Hindlimb muscle (tissue), 1 donor: Measurements from ENCODE around the gene CMBL. TPM values are rescaled to one million over a fixed set of nuclear protein-coding genes. Genes with fewer than 3 reads are reported as not detected.
"Not testable (repeated sequence)": the region's sequence is repeated elsewhere in the genome, so short reads cannot be mapped to it uniquely, and the experiment has no call there.

Source experiments
- DNase-seq: peaks from one replicate; pipeline ENCODE4 v3.0.0-alpha.2; 2013
- polyA plus RNA-seq: library from polyadenylated mRNA; unstranded; fragments of 120-200 nt; gene quantifications from one replicate; pipeline ENCODE4 v1.2.1, GENCODE V29; 2013; ENCODE audit not compliant: insufficient read length

The CMBL gene
- polyA plus RNA-seq: 110 TPM

- DNase-seq: no peak
Measured at GRCh38 chr5:10307206-10308148, at the start of gene CMBL. TSS of gene CMBL (minus strand) at chr5:10307902. CDS start at chr5:10290762, 17,140 bp downstream.

- peak; percentile 34 for DNase-seq
Measured at GRCh38 chr5:10355071-10355889, 47.6 kb upstream of the CMBL start.

- DNase-seq: peak; percentile 77
Measured at GRCh38 chr5:10354048-10354872, 46.6 kb upstream of the CMBL start.

- DNase-seq: peak; percentile 94
Measured at GRCh38 chr5:10353241-10354047, 45.7 kb upstream of the CMBL start, which contains the start of gene MARCHF6. TSS of gene MARCHF6 (plus strand) at chr5:10353695. CDS start at chr5:10353899, 204 bp downstream.

GRCh38 chr5:10352430-10353240, 44.9 kb upstream of the CMBL start:
- DNase-seq: no peak

- no peak for DNase-seq
Measured at GRCh38 chr5:10351919-10352318, 44.2 kb upstream of the CMBL start.

- no peak for DNase-seq
Measured at GRCh38 chr5:10351199-10351905, 43.6 kb upstream of the CMBL start.

GRCh38 chr5:10348258-10348657, 40.6 kb upstream of the CMBL start:
- no peak for DNase-seq

GRCh38 chr5:10344461-10345106, 36.9 kb upstream of the CMBL start:
- DNase-seq: not testable (repeated sequence)

GRCh38 chr5:10343486-10343885, 35.8 kb upstream of the CMBL start:
- DNase-seq: no peak

- DNase-seq: no peak
Measured at GRCh38 chr5:10339958-10340357, 32.3 kb upstream of the CMBL start.

GRCh38 chr5:10339058-10339811, 31.5 kb upstream of the CMBL start:
- DNase-seq: no peak

- DNase-seq: no peak
Measured at GRCh38 chr5:10338686-10339057, 31.0 kb upstream of the CMBL start.

GRCh38 chr5:10337986-10338385, 30.3 kb upstream of the CMBL start:
- DNase-seq: no peak

- DNase-seq: no peak
Measured at GRCh38 chr5:10337107-10337506, 29.4 kb upstream of the CMBL start.

GRCh38 chr5:10335711-10336470, 28.2 kb upstream of the CMBL start:
- no peak for DNase-seq

GRCh38 chr5:10334831-10335230, 27.1 kb upstream of the CMBL start:
- DNase-seq: no peak
